ENCODE data around the gene INTS1.
"Not testable (repeated sequence)": the region's sequence is repeated elsewhere in the genome, so short reads cannot be mapped to it uniquely, and the experiment has no call there.

Gene INTS1

GRCh38 chr7:1445341-1445740 is 58.8 kb downstream of the INTS1 start:
- DNase-seq (ENCODE audit: low read depth): no peak

GRCh38 chr7:1444925-1445322 is 59.3 kb downstream of the INTS1 start:
- no peak for DNase-seq (ENCODE audit: low read depth)

GRCh38 chr7:1444214-1444924 is 59.8 kb downstream of the INTS1 start:
- no peak for DNase-seq (ENCODE audit: low read depth)

GRCh38 chr7:1443587-1444200 is 60.5 kb downstream of the INTS1 start:
- not testable (repeated sequence) for DNase-seq (ENCODE audit: low read depth)

GRCh38 chr7:1442355-1443124 is 61.6 kb downstream of the INTS1 start:
- DNase-seq (ENCODE audit: low read depth): no peak

- no peak for DNase-seq (ENCODE audit: low read depth)
Measured at GRCh38 chr7:1441615-1442354, 62.4 kb downstream of the INTS1 start.

GRCh38 chr7:1440620-1441019 is 63.6 kb downstream of the INTS1 start:
- DNase-seq (ENCODE audit: low read depth): no peak

GRCh38 chr7:1439373-1440363 is 64.5 kb downstream of the INTS1 start:
- DNase-seq (ENCODE audit: low read depth): no peak

- no peak for DNase-seq (ENCODE audit: low read depth)
Measured at GRCh38 chr7:1438821-1439220, 65.4 kb downstream of the INTS1 start.

- no peak for DNase-seq (ENCODE audit: low read depth)
Measured at GRCh38 chr7:1438208-1438607, 66.0 kb downstream of the INTS1 start.

- no peak for DNase-seq (ENCODE audit: low read depth)
Measured at GRCh38 chr7:1437155-1437880, 66.9 kb downstream of the INTS1 start.

GRCh38 chr7:1436608-1437007 is 67.6 kb downstream of the INTS1 start:
- no peak for DNase-seq (ENCODE audit: low read depth)

GRCh38 chr7:1434891-1435670 is 69.1 kb downstream of the INTS1 start:
- no peak for DNase-seq (ENCODE audit: low read depth)

GRCh38 chr7:1434165-1434718 is 69.9 kb downstream of the INTS1 start:
- no peak for DNase-seq (ENCODE audit: low read depth)

- no peak for DNase-seq (ENCODE audit: low read depth)
Measured at GRCh38 chr7:1433128-1433920, 70.9 kb downstream of the INTS1 start.

- DNase-seq (ENCODE audit: low read depth): peak; percentile 26
Measured at GRCh38 chr7:1432411-1433082, 71.6 kb downstream of the INTS1 start.

GRCh38 chr7:1431634-1432380 is 72.4 kb downstream of the INTS1 start:
- DNase-seq (ENCODE audit: low read depth): no peak

Measured in iris pigment epithelial cell (primary cell).